Stomach (tissue), 9 donors: ENCODE data around the gene FSTL4. TPM values are rescaled to one million over a fixed set of nuclear protein-coding genes. Genes with fewer than 3 reads are reported as not detected.
"Not testable (repeated sequence)": the region's sequence is repeated elsewhere in the genome, so short reads cannot be mapped to it uniquely, and the experiment has no call there.

ENCODE experiments used
- DNase-seq, 2 donors: peaks; one replicate each; pipeline versions ENCODE4 v3.0.0 to v3.0.0-alpha.2; 2013 to 2019
- H3K27ac ChIP-seq, 5 donors: fragments of 200-600 bp in 4 of 5; sonication (generic) in 4 of 5; one replicate each; pipeline ENCODE4 v1.5.1; 2013 to 2019; ENCODE audit warnings: mild to moderate bottlenecking in 1 of 5, moderate library complexity in 1 of 5
- H3K27me3 ChIP-seq, 3 donors: fragments of 200-600 bp; sonication (generic); one replicate each; pipeline ENCODE4 v1.5.1; 2017 to 2019; ENCODE audit warnings: mixed run types in 1 of 3
- H3K36me3 ChIP-seq, 4 donors: fragments of 200-600 bp; sonication (generic); 1 replicate in 3 of 4; 2 replicates in 1 of 4; pipeline ENCODE4 v1.5.1; 2016 to 2019
- H3K4me1 ChIP-seq, 4 donors: fragments of 200-600 bp; sonication (generic); one replicate each; pipeline ENCODE4 v1.5.1; 2016 to 2019
- H3K4me3 ChIP-seq, 4 donors: fragments of 200-600 bp; sonication (generic) in 3 of 4; one replicate each; pipeline ENCODE4 v1.5.1; 2016 to 2019; ENCODE audit warnings: mild to moderate bottlenecking in 1 of 4
- H3K9me3 ChIP-seq, 4 donors: fragments of 200-600 bp; sonication (generic); one replicate each; pipeline ENCODE4 v1.5.1; 2016 to 2019
- CTCF ChIP-seq, 7 experiments: fragments of 450-650 bp in 4 of 7; fragments of 200-600 bp in 3 of 7; sonication (generic) in 3 of 7; IDR thresholded peaks; one replicate each; pipeline ENCODE4 v1.5.1; 2016 to 2019; ENCODE audit warnings: antibody characterized with exemption in 7 of 7, control low read depth in 2 of 7, mild to moderate bottlenecking in 1 of 7
- EP300 ChIP-seq: sonication (generic); formaldehyde crosslinking; IDR thresholded peaks from one replicate; pipeline ENCODE4 v1.6.1; 2017; ENCODE audit warnings: antibody characterized with exemption
- POLR2A ChIP-seq, 4 donors: fragments of 450-650 bp; IDR thresholded peaks; one replicate each; pipeline ENCODE4 v1.6.1; 2016; ENCODE audit warnings: antibody characterized with exemption in 4 of 4, control low read depth in 2 of 4, mild to moderate bottlenecking in 1 of 4, moderate library complexity in 1 of 4
- POLR2AphosphoS5 ChIP-seq, 3 donors: sonication (generic); formaldehyde crosslinking; IDR thresholded peaks; one replicate each; pipeline ENCODE4 v1.6.1; 2016; ENCODE audit warnings: antibody characterized with exemption in 3 of 3
- WGBS, 5 donors: extraction: QIAGEN DNeasy Blood & Tissue Kit in 3 of 5; methylation state at CpG; one replicate each; pipeline versions ENCODE4 v1.1.5 to v1.1.7; 2013 to 2018; 5-methylcytosine and 5-hydroxymethylcytosine counted together
- intact Hi-C: fragments of 100-400 bp; cut with DNase I; formaldehyde crosslinking; loops from one replicate; pipeline ENCODE4 v1.15.1; 2023; ENCODE audit warnings: low total_unique reads
- polyA plus RNA-seq, 3 donors: library from polyadenylated mRNA; stranded (reverse); fragments of 200-250 nt; gene quantifications; one replicate each; pipeline ENCODE4 v1.2.3, GENCODE V29; 2013
- total RNA-seq, 5 donors: library from RNA; depleted of rRNA; stranded (reverse); fragments of >200 nt; gene quantifications; one replicate each; pipeline versions ENCODE4 v1.1.0 to v1.2.3, GENCODE V29; 2014 to 2016
- donor health status: healthy with polysubstance abuse.
- donor health status: Bipolar disorder and iron deficiency.
- donor health status: healthy.

FSTL4 gene
- total and polyA plus RNA-seq, 8 donors, result 0.37 to 0.55 TPM; not detected in 6

- no peaks in the 10 kb centered on the region for H3K9me3 ChIP-seq
- intact Hi-C loops, result no loop called here
- TF ChIP-seq CTCF (IDR thresholded peaks at IDR 0.05) (no peak), POLR2A (IDR thresholded peaks at IDR 0.05) (no peak), POLR2AphosphoS5 (IDR thresholded peaks at IDR 0.05) (no peak), EP300 (no peak)
- H3K27ac ChIP-seq, result no peak overlapping the region
- WGBS, 5 donors, result 77 to 96% (median 85%) methylated on average over 4 of the region's 4 CpGs
- no peaks in the 10 kb centered on the region for H3K36me3 ChIP-seq
- H3K4me1 ChIP-seq, result peaks cover 0 to 7% (median 0%) of the 10 kb centered on the region in 4 donors
- no peak overlapping the region for H3K4me3 ChIP-seq
- H3K27me3 ChIP-seq, result no peaks in the 10 kb centered on the region
- no peak for DNase-seq
Observed at GRCh38 chr5:133219296-133219695, 393.0 kb downstream of the FSTL4 start.

- DNase-seq, intact Hi-C loops: not testable (repeated sequence)
- 92 to 96% (median 95%) methylated on average over 7 of the region's 7 CpGs for WGBS, 5 donors
Observed at GRCh38 chr5:133216138-133216537, 396.2 kb downstream of the FSTL4 start.

GRCh38 chr5:133214153-133214820, 398.1 kb downstream of the FSTL4 start:
- Histone ChIP-seq H3K27ac (no peak overlapping the region), H3K4me3 (no peak overlapping the region), H3K36me3 (no peaks in the 10 kb centered on the region), H3K4me1 (no peaks in the 10 kb centered on the region), H3K27me3 (peaks cover 0 to 14% (median 0%) of the 10 kb centered on the region in 3 donors), H3K9me3 (no peaks in the 10 kb centered on the region)
- WGBS, 5 donors, result 53 to 61% (median 59%) methylated on average over 2 of the region's 2 CpGs
- no peak for DNase-seq
- TF ChIP-seq POLR2A (IDR thresholded peaks at IDR 0.05) (no peak), POLR2AphosphoS5 (IDR thresholded peaks at IDR 0.05) (no peak), EP300 (no peak), CTCF (IDR thresholded peaks at IDR 0.05) (no peak)
- intact Hi-C loops, result no loop called here

More at GRCh38 chr5:133216138-133216537, 396.2 kb downstream of the FSTL4 start:
- H3K4me1 ChIP-seq, H3K4me3 ChIP-seq, H3K36me3 ChIP-seq, H3K27ac ChIP-seq, H3K9me3 ChIP-seq, H3K27me3 ChIP-seq: not testable (repeated sequence)

- 58 to 72% (median 65%) methylated on average over 4 of the region's 4 CpGs for WGBS, 5 donors
- H3K36me3 ChIP-seq, result no peaks in the 10 kb centered on the region
- H3K27ac ChIP-seq, result no peak overlapping the region
- peaks cover 0 to 15% (median 0%) of the 10 kb centered on the region in 3 donors for H3K27me3 ChIP-seq
- peaks cover 0 to 6% (median 3%) of the 10 kb centered on the region in 4 donors for H3K4me1 ChIP-seq
- peaks cover 0 to 6% (median 0%) of the 10 kb centered on the region in 4 donors for H3K9me3 ChIP-seq
- DNase-seq, result no peak
- intact Hi-C loops, result no loop called here
- TF ChIP-seq POLR2AphosphoS5 (IDR thresholded peaks at IDR 0.05) (no peak), CTCF (IDR thresholded peaks at IDR 0.05) (no peak), EP300 (no peak), POLR2A (IDR thresholded peaks at IDR 0.05) (no peak)
- no peak overlapping the region for H3K4me3 ChIP-seq
Observed at GRCh38 chr5:133205649-133206048, 406.7 kb downstream of the FSTL4 start.

GRCh38 chr5:133205204-133205603, 407.1 kb downstream of the FSTL4 start:
- no peak for DNase-seq

More at GRCh38 chr5:133205204-133205603, 407.1 kb downstream of the FSTL4 start:
- intact Hi-C loops, result no loop called here
- no peak for TF ChIP-seq POLR2AphosphoS5 (IDR thresholded peaks at IDR 0.05)
- no peak for TF ChIP-seq EP300
- TF ChIP-seq CTCF (IDR thresholded peaks at IDR 0.05), result no peak
- no peak for TF ChIP-seq POLR2A (IDR thresholded peaks at IDR 0.05)
- H3K36me3 ChIP-seq, result no peaks in the 10 kb centered on the region
- no peak overlapping the region for H3K27ac ChIP-seq
- H3K9me3 ChIP-seq, result peaks cover 0 to 6% (median 0%) of the 10 kb centered on the region in 4 donors
- WGBS, 5 donors, result 29 to 64% (median 42%) methylated on average over 4 of the region's 4 CpGs
- H3K27me3 ChIP-seq, result peaks cover 0 to 15% (median 0%) of the 10 kb centered on the region in 3 donors
- H3K4me3 ChIP-seq, result no peak overlapping the region
- H3K4me1 ChIP-seq, result peaks cover 0 to 6% (median 3%) of the 10 kb centered on the region in 4 donors
